CD14-positive monocyte (primary cell): Measurements from ENCODE around the gene GPN1. TPM values are rescaled to one million over a fixed set of nuclear protein-coding genes. Genes with fewer than 3 reads are reported as not detected.

Source experiments
- DNase-seq, 3 donors: peaks; one replicate each; pipeline ENCODE4 v3.0.0-alpha.2; 2011 to 2022
- H2AFZ ChIP-seq: 2 replicates; pipeline ENCODE4 v1.6.0; 2012; ENCODE audit warnings: mild to moderate bottlenecking, low read depth, low read length, inconsistent platforms; ENCODE audit not compliant: insufficient read depth, poor library complexity, severe bottlenecking
- H3K27ac ChIP-seq, 2 donors: 1 replicate in 1 of 2; 2 replicates in 1 of 2; pipeline ENCODE4 v1.5.1; 2012 to 2013; ENCODE audit warnings: low read length in 2 of 2, control low read depth in 1 of 2, inconsistent platforms in 1 of 2, low read depth in 1 of 2, mild to moderate bottlenecking in 1 of 2
- H3K27me3 ChIP-seq, 2 donors: one replicate each; pipeline versions ENCODE4 v1.6.0 to v1.6.1; 2011 to 2013; ENCODE audit warnings: low read length in 2 of 2; ENCODE audit not compliant: control insufficient read depth in 2 of 2, insufficient read depth in 2 of 2
- H3K36me3 ChIP-seq, 2 donors: replicated peaks in 1 of 2; 1 replicate in 1 of 2; 2 replicates in 1 of 2; pipeline versions ENCODE4 v1.5.1 to v1.6.1; 2012 to 2013; ENCODE audit warnings: low read length in 2 of 2, control low read depth in 1 of 2, inconsistent platforms in 1 of 2, mild to moderate bottlenecking in 1 of 2; ENCODE audit not compliant: insufficient read depth in 2 of 2, control insufficient read depth in 1 of 2
- H3K4me1 ChIP-seq, 2 donors: 1 replicate in 1 of 2; 2 replicates in 1 of 2; pipeline versions ENCODE4 v1.5.1 to v1.6.1; 2012 to 2013; ENCODE audit warnings: low read length in 2 of 2, control low read depth in 1 of 2, inconsistent platforms in 1 of 2, mild to moderate bottlenecking in 1 of 2, moderate library complexity in 1 of 2; ENCODE audit not compliant: insufficient read depth in 2 of 2, control insufficient read depth in 1 of 2
- H3K4me2 ChIP-seq: replicated peaks from 2 replicates; pipeline ENCODE3; 2012; ENCODE audit warnings: low read length, moderate library complexity, mild to moderate bottlenecking; ENCODE audit not compliant: poor library complexity, severe bottlenecking; ENCODE audit errors: extremely low read depth
- H3K4me3 ChIP-seq, 3 experiments: fragments of 200-600 bp in 1 of 3; sonication (generic) in 1 of 3; replicated peaks in 1 of 3; 1 replicate in 2 of 3; 2 replicates in 1 of 3; pipeline ENCODE4 v1.5.1; 2011 to 2013; ENCODE audit warnings: low read length in 3 of 3, mild to moderate bottlenecking in 3 of 3, control low read depth in 2 of 3, low read depth in 2 of 3, inconsistent platforms in 1 of 3, moderate library complexity in 1 of 3
- H3K79me2 ChIP-seq: 2 replicates; pipeline ENCODE4 v1.6.0; 2012; ENCODE audit warnings: mild to moderate bottlenecking, control low read depth, inconsistent platforms, low read length, moderate library complexity; ENCODE audit not compliant: insufficient read depth
- H3K9ac ChIP-seq: 2 replicates; pipeline ENCODE4 v1.6.0; 2017; ENCODE audit warnings: low read length, mild to moderate bottlenecking; ENCODE audit not compliant: insufficient read depth, poor library complexity, severe bottlenecking
- H3K9me3 ChIP-seq, 2 donors: replicated peaks in 1 of 2; 1 replicate in 1 of 2; 2 replicates in 1 of 2; pipeline versions ENCODE4 v1.5.1 to v1.6.1; 2012 to 2013; ENCODE audit warnings: low read length in 2 of 2, control low read depth in 1 of 2; ENCODE audit not compliant: control insufficient read depth in 1 of 2, insufficient read depth in 1 of 2
- H4K20me1 ChIP-seq: 2 replicates; pipeline ENCODE4 v1.6.0; 2012; ENCODE audit warnings: mild to moderate bottlenecking, low read length, control low read depth, moderate library complexity; ENCODE audit not compliant: insufficient read depth
- H3K27ac Mint-ChIP-seq, 7 donors: one replicate each; pipeline ENCODE4 v1.8.0; 2020; ENCODE audit warnings: mild to moderate bottlenecking in 7 of 7, mixed read lengths in 7 of 7, moderate library complexity in 6 of 7, inconsistent platforms in 2 of 7
- H3K27me3 Mint-ChIP-seq, 3 donors: one replicate each; pipeline ENCODE4 v1.8.0; 2021 to 2022; ENCODE audit warnings: low read depth in 3 of 3, mild to moderate bottlenecking in 3 of 3, mixed read lengths in 3 of 3, moderate library complexity in 3 of 3, inconsistent platforms in 1 of 3
- H3K36me3 Mint-ChIP-seq, 2 donors: one replicate each; pipeline ENCODE4 v1.8.0; 2020; ENCODE audit warnings: mixed read lengths in 2 of 2, inconsistent platforms in 1 of 2, mild to moderate bottlenecking in 1 of 2
- H3K4me1 Mint-ChIP-seq: one replicate; pipeline ENCODE4 v1.8.0; 2020; ENCODE audit warnings: mild to moderate bottlenecking, mixed read lengths
- H3K4me3 Mint-ChIP-seq, 2 donors: one replicate each; pipeline ENCODE4 v1.8.0; 2020; ENCODE audit warnings: mild to moderate bottlenecking in 2 of 2, mixed read lengths in 2 of 2, moderate library complexity in 1 of 2
- H3K9me3 Mint-ChIP-seq, 7 donors: one replicate each; pipeline ENCODE4 v1.8.0; 2020 to 2022; ENCODE audit warnings: mixed read lengths in 7 of 7, mild to moderate bottlenecking in 6 of 7, moderate library complexity in 6 of 7, inconsistent platforms in 2 of 7
- CTCF ChIP-seq: fragments of 200-600 bp; IDR thresholded peaks from one replicate; pipeline ENCODE4 v1.8.0; 2022; ENCODE audit warnings: antibody characterized with exemption, mild to moderate bottlenecking
- WGBS: methylation state at CpG from one replicate; pipeline ENCODE4 v1.1.5; 2013; ENCODE audit warnings: missing lambda C conversion rate; ENCODE audit not compliant: insufficient coverage; 5-methylcytosine and 5-hydroxymethylcytosine counted together
- intact Hi-C, 2 donors: fragments of 100-400 bp; cut with micrococcal nuclease; formaldehyde crosslinking; loops; one replicate each; pipeline versions ENCODE4 v1.15.0 to v1.15.1; 2023
- polyA plus RNA-seq, 3 donors: library from polyadenylated mRNA; depleted of rRNA in 1 of 3; unstranded in 2 of 3; stranded (reverse) in 1 of 3; fragments of 300-500 nt in 2 of 3; fragments of >200 nt in 1 of 3; fragmentation: Illumina TruSeq in 2 of 3; gene quantifications; 1 replicate in 2 of 3; 2 replicates in 1 of 3; pipeline ENCODE4 v1.2.3, GENCODE V29; 2012 to 2021

GPN1 gene
- polyA plus RNA-seq, 3 donors = 16.1 to 49.8 (median 46.8) TPM

GRCh38 chr2:27638037-27638637 lies 9.3 kb downstream of the GPN1 start:
- H3K9me3 Mint-ChIP-seq = no peaks in the 10 kb centered on the region

DNA sequence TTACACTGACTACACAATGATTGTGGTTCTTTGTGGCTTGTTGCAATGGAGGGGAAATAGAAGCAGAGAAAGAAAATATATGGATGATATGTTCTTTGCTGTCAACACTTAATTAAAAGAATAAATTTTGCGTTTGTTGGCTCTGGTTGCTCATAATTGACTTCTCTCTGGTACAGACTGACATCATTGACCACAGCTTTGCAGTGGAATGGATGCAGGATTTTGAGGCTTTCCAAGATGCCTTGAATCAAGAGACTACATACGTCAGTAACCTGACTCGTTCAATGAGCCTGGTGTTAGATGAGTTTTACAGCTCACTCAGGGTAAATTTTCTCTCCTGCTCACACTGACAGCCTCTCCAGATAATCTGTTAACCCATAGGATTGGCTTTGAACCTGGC lies 9.9 kb downstream of the GPN1 start:
- Histone ChIP-seq H4K20me1 (no peaks in the 10 kb centered on the region), H3K4me1 (no peaks in the 10 kb centered on the region), H3K4me2 (no peak overlapping the region), H2AFZ (no peak overlapping the region), H3K9me3 (no peaks in the 10 kb centered on the region), H3K9ac (no peak overlapping the region), H3K4me3 (no peak overlapping the region), H3K79me2 (no peaks in the 10 kb centered on the region), H3K27me3 (no peaks in the 10 kb centered on the region), H3K27ac (no peak overlapping the region), H3K36me3 (peaks cover 93 to 95% of the 10 kb centered on the region in 2 donors)
- Mint-ChIP-seq H3K36me3 (peaks cover 78 to 86% of the 10 kb centered on the region in 2 donors), H3K4me1 (no peaks in the 10 kb centered on the region), H3K4me3 (no peak overlapping the region), H3K27me3 (no peaks in the 10 kb centered on the region), H3K27ac (no peak overlapping the region), H3K9me3 (no peaks in the 10 kb centered on the region)
- no peak for DNase-seq
- WGBS = no CpG with 5 or more reads among the region's 3 CpGs
- intact Hi-C loops = no loop called here
- TF ChIP-seq CTCF = no peak

More at GRCh38 chr2:27638037-27638637, 9.3 kb downstream of the GPN1 start:
- no peak overlapping the region for H3K4me3 ChIP-seq
- Mint-ChIP-seq H3K4me3 (no peak overlapping the region), H3K4me1 (no peaks in the 10 kb centered on the region), H3K27me3 (no peaks in the 10 kb centered on the region), H3K27ac (peak overlapping the region in 2 of 7 donors; percentile 12 to 75), H3K36me3 (peaks cover 76 to 89% of the 10 kb centered on the region in 2 donors)
- H3K27ac ChIP-seq = no peak overlapping the region
- H3K4me1 ChIP-seq = no peaks in the 10 kb centered on the region
- intact Hi-C loops = no loop called here
- H3K79me2 ChIP-seq = no peaks in the 10 kb centered on the region
- no peaks in the 10 kb centered on the region for H3K27me3 ChIP-seq
- H3K9ac ChIP-seq = no peak overlapping the region
- DNase-seq = no peak
- peaks cover 92 to 95% of the 10 kb centered on the region in 2 donors for H3K36me3 ChIP-seq
- H4K20me1 ChIP-seq = no peaks in the 10 kb centered on the region
- no peak overlapping the region for H2AFZ ChIP-seq
- no peak overlapping the region for H3K4me2 ChIP-seq
- no CpG with 5 or more reads among the region's 3 CpGs for WGBS
- H3K9me3 ChIP-seq = no peaks in the 10 kb centered on the region
- no peak for TF ChIP-seq CTCF
